ENCODE data around the gene FLNC. TPM values are rescaled to one million over a fixed set of nuclear protein-coding genes. Genes with fewer than 3 reads are reported as not detected.

The FLNC gene
- total and polyA plus RNA-seq, 2 of the 13 experiments (the other 11 are each of a cell fraction or from before 2014, with no cell fraction given), result 0.02 TPM; not detected in 1

GRCh38 chr7:128869138-128869943 lies 39.1 kb downstream of the FLNC start:
- H3K9me3 ChIP-seq (ENCODE audit: low read length), result no peaks in the 10 kb centered on the region
- FAIRE-seq (no peak), DNase-seq (ENCODE audit: low spot score) (no peak), ATAC-seq (peak; percentile 88)
- BruUV-seq (replicated peaks), result no TSS peak
- H3K4me1 ChIP-seq (ENCODE audit: insufficient read depth, low read length), result peaks cover 38% of the 10 kb centered on the region
- peak overlapping the region; percentile 83 for H3K4me2 ChIP-seq (ENCODE audit: low read depth, low read length)
- in situ Hi-C loops (cut with HindIII; ENCODE audit: extremely low pct_ligation_motif_present, low pct_unique_long_range_greater_than_20kb), result no loop called here
- intact Hi-C loops (cut with micrococcal nuclease; ENCODE audit: unreplicated experiment), result loop anchor here (10.0 kb wide), 1 partner anchor 85 kb away; no protein-coding TSS in a partner anchor
- H2AFZ ChIP-seq (ENCODE audit: low read length), result no peak overlapping the region
- POLR2A ChIA-PET, result no interaction called here
- CTCF ChIA-PET (ENCODE audit: low intra/inter-chr PET ratio, low total read pairs), result no interaction called here
- no peaks in the 10 kb centered on the region for H4K20me1 ChIP-seq (ENCODE audit: insufficient read depth, low read length)
- H3K27me3 ChIP-seq (ENCODE audit: control insufficient read depth in 1 of 2, insufficient read depth in 2 of 2, low read length in 2 of 2), result peaks cover 3 to 12% of the 10 kb centered on the region in 2 experiments; a peak in 4 of 5 replicates
- peak overlapping the region; percentile 63 to 73 (median 68) for H3K4me3 ChIP-seq (replicated peaks in 1 of 3; ENCODE audit: insufficient read depth in 1 of 3, low read depth in 2 of 3, low read length in 3 of 3)
- whole genome bisulfite sequencing (ENCODE audit: low lambda C conversion rate), result 2% methylated on average over 16 of the region's 86 CpGs
- H3K36me3 ChIP-seq (replicated peaks in 1 of 2; ENCODE audit: control insufficient read depth in 1 of 2, insufficient read depth in 2 of 2, low read length in 2 of 2), result peaks cover 0 to 5% of the 10 kb centered on the region in 2 experiments; a peak in 2 of 5 replicates
- no peak overlapping the region for H3K27ac ChIP-seq (ENCODE audit: extremely low read length, insufficient read depth, low read length)
- H3K9ac ChIP-seq (ENCODE audit: insufficient read depth, low read depth, low read length), result peak overlapping the region; percentile 40
- H3K79me2 ChIP-seq (ENCODE audit: insufficient read depth, low read length), result no peaks in the 10 kb centered on the region
- TF ChIP-seq HIC2 (CRISPR knock-in tag; IDR thresholded peaks at IDR 0.05; ENCODE audit: low read depth) (no peak), POLR2AphosphoS2 (IDR thresholded peaks at IDR 0.05; ENCODE audit: low read depth, low read length) (no peak), SYNCRIP (IDR thresholded peaks at IDR 0.05; ENCODE audit: insufficient read depth, low read depth, low read length) (no peak), CHD4 (IDR thresholded peaks at IDR 0.05; ENCODE audit: borderline replicate concordance, low read length) (no peak), ZNF780A (CRISPR knock-in tag; IDR thresholded peaks at IDR 0.05) (no peak), CBX1 (IDR thresholded peaks at IDR 0.05; ENCODE audit: low read depth) (no peak), ZNF383 (CRISPR knock-in tag; IDR thresholded peaks at IDR 0.05; ENCODE audit: borderline replicate concordance) (no peak), BRD4 (CRISPR knock-in tag; IDR thresholded peaks at IDR 0.05) (no peak), SATB2 (CRISPR knock-in tag; IDR thresholded peaks at IDR 0.05) (0 out of 2 replicates have a peak, but pooled peaks have one; percentile 54), SRSF9 (IDR thresholded peaks at IDR 0.05; ENCODE audit: borderline replicate concordance, insufficient read depth, low read depth, low read length, poor library complexity, severe bottlenecking) (no peak), MIXL1 (CRISPR knock-in tag; IDR thresholded peaks at IDR 0.05) (no peak), PCBP2 (optimal IDR thresholded peaks at IDR 0.05; ENCODE audit: low read depth, low read length, poor library complexity, severe bottlenecking) (no peak), LCORL (IDR thresholded peaks at IDR 0.05) (no peak), LCORL (CRISPR knock-in tag; IDR thresholded peaks at IDR 0.05) (no peak), FOXP4 (CRISPR knock-in tag; IDR thresholded peaks at IDR 0.05) (0 out of 2 replicates have a peak, but pooled peaks have one; percentile 5), ZNF772 (CRISPR knock-in tag; IDR thresholded peaks at IDR 0.05) (peak; percentile 10; the same call in 1 of the 2 replicates), SOX5 (CRISPR knock-in tag; IDR thresholded peaks at IDR 0.05; ENCODE audit: borderline replicate concordance) (no peak), ZNF484 (CRISPR knock-in tag; IDR thresholded peaks at IDR 0.05; ENCODE audit: borderline replicate concordance, low read depth) (no peak)
